A549 treated with ZK216348 at 1 μM for 4 hours (cell line): ENCODE data around the gene ACCSL. TPM values are rescaled to one million over a fixed set of nuclear protein-coding genes. Genes with fewer than 3 reads are reported as not detected.

Source experiments
- total RNA-seq: library from RNA; stranded (reverse); fragments of 200-300 nt; extraction: Qiagen RNA extraction; gene quantifications from 5 replicates; pipeline ENCODE4 v1.2.3, GENCODE V29; 2022; ENCODE audit warnings: low read depth

The ACCSL gene
- not detected in 5 replicates for total RNA-seq

GRCh38 chr11:44047931-44048431 lies at the start of gene ACCSL:
Gene ACCSL, plus strand, starts transcription at chr11:44047981. Its CDS starts 56 bp downstream, at chr11:44048037.

GRCh38 chr11:44065841-44066731 lies 18.3 kb downstream of the ACCSL start, which contains the start of gene ACCS:
Gene ACCS, plus strand, starts transcription at chr11:44066270. Its CDS starts 1,358 bp downstream, at chr11:44067628.

GRCh38 chr11:44095506-44096359 lies 48.0 kb downstream of the ACCSL start, which contains the start of gene EXT2:
Gene EXT2, plus strand, starts transcription at chr11:44095678. Its CDS starts 12,035 bp downstream, at chr11:44107713.

Other genes with a start within 250 kb of the ACCSL start
- gene ALKBH3, start 167.2 kb upstream of the ACCSL start, total RNA-seq, result 23.9 to 30.4 TPM (median 26.6 TPM) in 5 replicates
- 1.0 to 4.7 TPM (median 3.3 TPM) in 5 replicates for gene C11orf96, start 105.3 kb upstream of the ACCSL start, total RNA-seq
- 14.5 to 20.0 TPM (median 16.1 TPM) in 5 replicates for gene ACCS, start 18.3 kb downstream of the ACCSL start, total RNA-seq
- gene EXT2, start 47.7 kb downstream of the ACCSL start, total RNA-seq, result 49.7 to 62.5 TPM (median 54.1 TPM) in 5 replicates